ENCODE results near the gene AKR1B15. TPM values are rescaled to one million over a fixed set of nuclear protein-coding genes. Genes with fewer than 3 reads are reported as not detected.

Gene AKR1B15
- total RNA-seq, 4 donors from 2014 or later = not detected

DNA sequence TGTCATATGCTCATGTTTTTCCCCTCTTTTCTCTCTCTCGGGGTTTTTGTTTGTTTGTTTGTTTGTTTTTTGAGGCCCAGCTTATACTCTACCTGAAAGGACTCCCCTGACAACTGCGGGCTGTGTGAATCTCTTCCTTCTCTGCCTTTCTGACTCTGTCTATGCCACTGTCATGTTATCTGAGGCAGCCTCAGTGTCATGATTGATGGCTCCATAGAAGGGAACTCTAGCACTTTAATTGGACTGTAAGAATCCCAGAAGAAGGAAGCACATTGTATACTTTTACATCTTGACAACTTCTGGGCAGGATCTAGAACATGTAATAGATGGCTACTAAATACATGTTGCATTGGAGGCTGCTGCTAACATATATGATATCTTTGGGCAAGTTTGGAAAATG is 25.4 kb downstream of the AKR1B15 start:
- Histone ChIP-seq H3K36me3 (no peaks in the 10 kb centered on the region), H3K27ac (no peak overlapping the region), H3K4me1 (no peaks in the 10 kb centered on the region), H3K27me3 (no peaks in the 10 kb centered on the region), H3K4me3 (no peak overlapping the region), H3K9me3 (no peaks in the 10 kb centered on the region)
- TF ChIP-seq POLR2A (IDR thresholded peaks at IDR 0.05) = no peak
- TF ChIP-seq, protein P1, sequence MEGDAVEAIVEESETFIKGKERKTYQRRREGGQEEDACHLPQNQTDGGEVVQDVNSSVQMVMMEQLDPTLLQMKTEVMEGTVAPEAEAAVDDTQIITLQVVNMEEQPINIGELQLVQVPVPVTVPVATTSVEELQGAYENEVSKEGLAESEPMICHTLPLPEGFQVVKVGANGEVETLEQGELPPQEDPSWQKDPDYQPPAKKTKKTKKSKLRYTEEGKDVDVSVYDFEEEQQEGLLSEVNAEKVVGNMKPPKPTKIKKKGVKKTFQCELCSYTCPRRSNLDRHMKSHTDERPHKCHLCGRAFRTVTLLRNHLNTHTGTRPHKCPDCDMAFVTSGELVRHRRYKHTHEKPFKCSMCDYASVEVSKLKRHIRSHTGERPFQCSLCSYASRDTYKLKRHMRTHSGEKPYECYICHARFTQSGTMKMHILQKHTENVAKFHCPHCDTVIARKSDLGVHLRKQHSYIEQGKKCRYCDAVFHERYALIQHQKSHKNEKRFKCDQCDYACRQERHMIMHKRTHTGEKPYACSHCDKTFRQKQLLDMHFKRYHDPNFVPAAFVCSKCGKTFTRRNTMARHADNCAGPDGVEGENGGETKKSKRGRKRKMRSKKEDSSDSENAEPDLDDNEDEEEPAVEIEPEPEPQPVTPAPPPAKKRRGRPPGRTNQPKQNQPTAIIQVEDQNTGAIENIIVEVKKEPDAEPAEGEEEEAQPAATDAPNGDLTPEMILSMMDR (IDR thresholded peaks at IDR 0.05) = no peak
- intact Hi-C loops (cut with DNase I; ENCODE audit: low total_unique reads) = no loop called here
- no peak for DNase-seq

- intact Hi-C loops (cut with DNase I; ENCODE audit: low total_unique reads) = no loop called here
- Histone ChIP-seq H3K9me3 (no peaks in the 10 kb centered on the region), H3K4me1 (no peaks in the 10 kb centered on the region), H3K36me3 (no peaks in the 10 kb centered on the region), H3K4me3 (no peak overlapping the region), H3K27me3 (no peaks in the 10 kb centered on the region), H3K27ac (no peak overlapping the region)
- DNase-seq = no peak
- no peak for TF ChIP-seq POLR2A (IDR thresholded peaks at IDR 0.05)
- TF ChIP-seq, protein P1 (IDR thresholded peaks at IDR 0.05) = no peak
These were observed 35.4 kb downstream of the AKR1B15 start for GRCh38 chr7:134584290-134584689.

GRCh38 chr7:134585897-134586296 is 37.0 kb downstream of the AKR1B15 start:
- DNase-seq = no peak
- H3K9me3 ChIP-seq = no peaks in the 10 kb centered on the region
- intact Hi-C loops (cut with DNase I; ENCODE audit: low total_unique reads) = no loop called here
- H3K4me1 ChIP-seq = no peaks in the 10 kb centered on the region
- no peaks in the 10 kb centered on the region for H3K27me3 ChIP-seq
- no peaks in the 10 kb centered on the region for H3K36me3 ChIP-seq
- H3K4me3 ChIP-seq = no peak overlapping the region
- H3K27ac ChIP-seq = no peak overlapping the region
- TF ChIP-seq, protein P1 (IDR thresholded peaks at IDR 0.05) = no peak
- TF ChIP-seq POLR2A (IDR thresholded peaks at IDR 0.05) = no peak

DNA sequence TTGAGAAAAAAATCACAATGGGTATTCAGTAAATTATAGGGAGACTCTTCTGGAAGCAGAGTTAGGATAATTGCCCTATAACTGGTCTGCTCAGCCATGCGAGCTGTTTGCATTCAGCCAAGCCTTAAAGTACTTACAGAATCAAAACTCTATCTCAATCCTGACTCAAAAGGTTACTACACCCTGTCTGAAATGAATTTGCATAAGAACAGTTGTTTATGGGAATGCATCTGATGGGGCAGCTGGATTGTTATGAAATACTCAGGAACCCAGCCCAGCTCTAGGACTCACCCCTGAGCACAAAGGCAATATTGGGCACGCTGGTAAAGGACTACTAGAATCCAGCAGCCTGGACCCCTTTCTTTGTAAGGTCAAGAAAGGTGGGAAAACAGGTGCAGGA is 38.8 kb downstream of the AKR1B15 start:
- Histone ChIP-seq H3K27ac (no peak overlapping the region), H3K27me3 (no peaks in the 10 kb centered on the region), H3K4me3 (no peak overlapping the region), H3K4me1 (no peaks in the 10 kb centered on the region), H3K9me3 (no peaks in the 10 kb centered on the region), H3K36me3 (no peaks in the 10 kb centered on the region)
- no peak for TF ChIP-seq POLR2A (IDR thresholded peaks at IDR 0.05)
- TF ChIP-seq, protein P1 (IDR thresholded peaks at IDR 0.05) = no peak
- intact Hi-C loops (cut with DNase I; ENCODE audit: low total_unique reads) = no loop called here
- no peak for DNase-seq

GRCh38 chr7:134589491-134589941 is 40.6 kb downstream of the AKR1B15 start:
- peaks cover 0 to 6% of the 10 kb centered on the region in 2 donors for H3K4me1 ChIP-seq
- DNase-seq = no peak
- no peaks in the 10 kb centered on the region for H3K36me3 ChIP-seq
- H3K9me3 ChIP-seq = no peaks in the 10 kb centered on the region
- no peak for TF ChIP-seq POLR2A (IDR thresholded peaks at IDR 0.05)
- TF ChIP-seq, protein P1 (IDR thresholded peaks at IDR 0.05) = no peak
- no peak overlapping the region for H3K27ac ChIP-seq
- H3K27me3 ChIP-seq = no peaks in the 10 kb centered on the region
- intact Hi-C loops (cut with DNase I; ENCODE audit: low total_unique reads) = no loop called here
- no peak overlapping the region for H3K4me3 ChIP-seq

All from uterus (tissue), 4 donors.